Fibroblast of skin of left biceps (primary cell): ENCODE results near the gene ZNF607.

Source experiments
- DNase-seq, 2 experiments: peaks; one replicate each; pipeline ENCODE4 v3.0.0-alpha.2; 2013; ENCODE audit warnings: low read depth in 2 of 2

The ZNF607 gene

GRCh38 chr19:37654118-37654517, 65.4 kb downstream of the ZNF607 start:
- no peak for DNase-seq
